Stimulated activated CD4-positive, alpha-beta T cell treated with anti-CD3 and anti-CD28 coated beads, TNF-alpha, amount 100 ng/mL, for 1 hour (primary cell): ENCODE results near the gene HMG20B.
A peak's percentile ranks its signal among the peaks of the same experiment; 100 is the strongest.

Experiments
- DNase-seq, 3 donors: peaks; one replicate each; pipeline ENCODE4 v3.0.0-alpha.2; 2020; ENCODE audit warnings: low read depth in 3 of 3, low spot score in 1 of 3

Gene HMG20B

GRCh38 chr19:3605770-3606169 lies 33.0 kb downstream of the HMG20B start:
- no peak for DNase-seq

DNA sequence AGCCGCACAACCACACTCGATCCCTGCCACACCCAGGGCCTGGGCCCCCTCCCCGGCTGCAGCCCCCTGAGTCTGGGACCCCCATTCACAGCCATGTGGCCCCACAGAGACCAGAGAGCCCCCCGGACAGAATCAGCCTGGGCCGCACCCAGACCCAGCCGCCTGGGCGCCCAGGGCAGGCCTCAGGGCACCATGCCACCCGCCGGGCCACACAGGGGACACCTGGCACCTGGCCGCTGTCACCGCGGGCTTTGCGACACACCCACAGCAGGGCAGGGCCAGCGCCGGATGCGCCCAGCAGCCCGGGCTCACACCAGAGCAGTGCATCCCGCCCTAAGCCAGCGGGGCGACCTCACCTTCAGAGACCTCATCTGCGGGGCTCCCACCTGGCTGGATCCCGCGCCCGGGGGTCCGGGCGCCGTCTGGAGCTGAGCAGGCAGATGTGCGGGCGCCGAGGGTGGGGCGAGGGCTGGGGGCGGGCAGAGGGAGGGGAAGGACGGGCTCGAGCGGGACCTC lies 33.5 kb downstream of the HMG20B start:
- no peak for DNase-seq

- DNase-seq: peak in 1 of 3 donors; percentile 51
Observed at GRCh38 chr19:3606690-3607289, 34.0 kb downstream of the HMG20B start, which contains the start of gene TBXA2R. Gene TBXA2R (minus strand): TSS chr19:3606875. CDS start chr19:3600634, 6,241 bp downstream.

GRCh38 chr19:3607303-3608078 lies 34.7 kb downstream of the HMG20B start:
- DNase-seq: no peak

DNA sequence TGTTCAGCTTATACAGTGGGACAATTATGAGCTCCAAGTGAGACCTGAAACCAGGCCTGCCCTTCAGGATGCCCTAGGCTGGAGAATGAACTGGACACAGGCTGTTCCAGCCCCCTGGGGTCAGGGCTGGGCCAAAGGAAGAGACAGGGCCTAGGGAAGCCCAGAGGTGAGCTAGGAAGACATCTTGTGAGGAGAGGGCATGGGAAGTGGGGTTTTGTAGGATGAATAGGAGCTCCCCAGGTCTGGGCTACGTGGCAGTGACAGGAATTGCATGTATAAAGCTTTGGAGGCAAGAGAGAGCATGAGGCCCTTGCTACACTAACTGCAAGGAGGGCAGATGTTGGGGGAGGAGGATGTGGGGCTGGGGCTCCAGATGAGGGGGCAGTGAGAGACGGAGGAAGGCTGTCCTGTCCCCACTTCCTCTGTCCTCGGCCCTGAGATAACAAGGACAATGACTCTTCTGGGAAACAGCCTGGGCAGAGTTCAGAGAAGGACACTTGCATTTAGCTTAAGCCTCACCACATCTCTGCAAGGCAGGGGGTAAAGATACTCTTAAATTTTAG lies 35.4 kb downstream of the HMG20B start:
- no peak for DNase-seq

DNA sequence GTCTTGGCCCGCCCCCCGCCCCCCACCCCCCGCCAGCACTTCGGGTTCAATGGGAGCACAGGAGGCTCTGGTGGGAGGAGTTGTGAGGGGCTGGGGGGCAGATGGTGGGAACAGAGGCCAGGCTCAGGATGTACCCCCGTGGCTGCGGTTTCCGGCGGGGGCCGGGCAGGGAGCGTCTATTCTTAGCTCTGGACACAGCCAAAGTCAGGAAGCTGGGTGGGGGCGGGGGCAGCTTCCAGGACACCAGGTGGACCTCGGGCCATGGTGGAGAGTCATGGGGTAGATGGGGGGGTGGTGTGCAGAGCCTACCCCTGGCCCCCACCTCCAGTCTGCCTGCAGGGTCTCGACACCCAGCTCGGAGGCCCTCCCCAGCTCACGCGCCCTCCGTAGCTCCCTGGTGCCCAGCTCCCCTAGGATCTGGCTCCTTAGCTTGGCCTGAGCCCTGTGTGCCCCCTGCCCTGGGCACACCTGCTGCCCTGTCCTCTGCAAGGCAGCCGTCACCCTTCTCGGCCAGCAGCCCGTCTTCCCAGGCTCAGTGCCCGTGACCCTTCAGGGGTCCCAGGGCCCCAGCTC lies 36.1 kb downstream of the HMG20B start:
- no peak for DNase-seq

DNA sequence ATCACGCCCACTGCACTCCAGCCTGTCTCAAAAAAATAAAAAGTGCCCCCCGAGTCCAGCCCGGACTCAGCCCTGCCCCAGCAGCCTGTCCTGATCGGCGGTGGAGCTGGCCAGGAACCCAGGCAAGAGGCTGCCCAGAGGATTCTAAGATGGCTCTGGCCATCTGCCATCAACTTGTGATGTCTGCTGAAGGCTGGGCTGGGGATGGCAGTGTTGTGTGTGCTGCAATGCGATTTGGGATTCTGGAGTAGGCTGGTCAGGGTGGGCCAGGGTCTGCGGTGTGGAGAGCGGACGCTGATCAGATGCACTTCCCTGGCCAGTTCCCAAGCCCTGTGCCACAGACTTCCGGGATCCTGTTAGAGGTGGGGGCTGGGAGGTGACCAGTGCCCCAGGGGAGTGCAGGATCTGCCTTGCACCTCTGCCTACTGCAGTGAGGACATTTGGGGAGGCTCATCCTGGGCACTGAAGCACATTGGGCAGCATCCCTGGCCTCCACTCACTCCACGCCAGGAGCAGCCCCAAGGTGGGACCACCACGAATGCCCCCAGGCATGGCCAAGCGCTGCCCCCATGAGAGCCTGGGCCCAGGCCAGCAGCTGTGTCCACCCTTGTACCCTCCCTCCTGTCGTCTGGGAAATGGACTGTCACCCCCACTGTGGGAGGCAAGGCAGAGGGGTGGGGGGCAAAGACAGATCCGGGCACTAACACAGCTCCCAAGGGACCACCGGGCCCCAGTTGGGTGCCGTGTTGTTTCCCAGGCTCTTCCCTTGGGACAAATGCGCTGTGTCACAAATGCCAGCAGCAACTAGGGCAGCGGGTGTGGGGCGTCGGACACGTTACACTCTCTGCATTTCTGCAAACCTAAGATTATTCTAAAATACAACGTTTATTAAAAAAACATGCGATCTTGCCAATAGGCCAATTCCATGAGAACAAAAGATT lies 37.3 kb downstream of the HMG20B start:
- no peak for DNase-seq

DNA sequence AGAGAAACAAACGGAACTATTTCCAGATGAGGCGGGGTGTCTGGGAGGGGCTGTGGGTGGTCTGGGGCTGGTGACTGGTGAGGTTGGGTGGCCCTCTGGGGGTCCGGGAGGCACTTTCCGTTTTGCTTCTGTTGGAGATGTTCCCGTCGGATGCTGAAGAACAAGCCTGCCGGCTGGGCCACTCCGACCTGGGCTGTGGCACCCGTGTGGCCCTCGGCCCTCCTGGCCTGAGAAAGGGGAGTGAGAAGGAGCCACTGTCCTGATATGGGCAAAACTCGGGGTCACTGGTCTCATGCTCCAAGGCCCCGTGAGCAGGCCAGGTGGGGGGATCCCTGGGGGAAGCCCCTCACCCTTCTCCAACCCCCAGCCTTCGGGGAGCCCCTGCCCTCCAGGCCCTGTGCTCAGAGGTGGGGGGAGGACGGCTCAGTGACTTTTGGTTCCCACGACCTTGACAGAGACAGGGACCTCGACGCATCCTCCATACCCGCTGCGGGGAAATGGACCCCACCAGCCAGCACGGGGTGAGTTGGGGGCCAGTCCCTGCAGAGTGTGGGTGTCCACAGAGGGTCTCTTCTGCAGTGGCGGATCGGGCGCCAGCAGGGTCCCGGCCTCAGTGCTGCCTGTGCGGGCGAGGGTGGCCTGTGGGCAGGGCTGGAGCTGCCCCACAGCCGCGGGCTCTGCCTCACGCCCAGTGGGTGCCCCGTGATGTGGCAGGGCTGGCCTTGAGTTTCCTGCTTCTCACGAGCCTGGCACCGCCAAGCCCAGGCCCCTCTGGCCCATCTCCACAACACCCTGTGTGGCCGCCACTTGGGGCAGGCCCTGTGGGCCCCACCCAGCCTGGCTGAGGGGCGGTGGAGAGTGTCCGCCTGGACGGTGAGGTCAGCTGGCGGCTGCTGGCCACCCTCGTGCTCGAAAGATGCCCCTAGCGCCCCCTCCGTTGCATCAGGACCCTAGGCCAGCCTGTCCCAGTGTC lies 38.3 kb downstream of the HMG20B start:
- no peak for DNase-seq

DNA sequence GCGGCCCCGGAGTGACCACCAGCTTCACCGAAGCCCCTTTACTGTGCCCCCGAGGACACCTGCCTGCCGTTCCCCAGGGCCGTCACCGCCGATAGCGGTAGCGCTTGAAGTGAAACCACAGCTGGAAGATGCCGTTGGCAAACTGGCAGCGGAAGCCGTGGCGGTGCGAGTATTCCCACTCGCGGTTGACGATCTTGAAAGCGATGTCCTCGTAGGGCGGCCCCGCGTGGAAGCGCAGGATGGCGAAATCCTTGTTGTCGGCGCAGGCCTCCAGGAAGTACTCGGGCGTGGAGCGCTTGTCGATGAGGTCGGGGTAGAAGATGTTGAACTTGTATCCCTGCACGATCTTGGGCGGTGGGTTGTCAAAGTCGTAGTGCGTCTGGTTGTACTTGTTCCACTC lies 39.1 kb downstream of the HMG20B start:
- DNase-seq: no peak

GRCh38 chr19:3612330-3612729 lies 39.6 kb downstream of the HMG20B start:
- no peak for DNase-seq

DNA sequence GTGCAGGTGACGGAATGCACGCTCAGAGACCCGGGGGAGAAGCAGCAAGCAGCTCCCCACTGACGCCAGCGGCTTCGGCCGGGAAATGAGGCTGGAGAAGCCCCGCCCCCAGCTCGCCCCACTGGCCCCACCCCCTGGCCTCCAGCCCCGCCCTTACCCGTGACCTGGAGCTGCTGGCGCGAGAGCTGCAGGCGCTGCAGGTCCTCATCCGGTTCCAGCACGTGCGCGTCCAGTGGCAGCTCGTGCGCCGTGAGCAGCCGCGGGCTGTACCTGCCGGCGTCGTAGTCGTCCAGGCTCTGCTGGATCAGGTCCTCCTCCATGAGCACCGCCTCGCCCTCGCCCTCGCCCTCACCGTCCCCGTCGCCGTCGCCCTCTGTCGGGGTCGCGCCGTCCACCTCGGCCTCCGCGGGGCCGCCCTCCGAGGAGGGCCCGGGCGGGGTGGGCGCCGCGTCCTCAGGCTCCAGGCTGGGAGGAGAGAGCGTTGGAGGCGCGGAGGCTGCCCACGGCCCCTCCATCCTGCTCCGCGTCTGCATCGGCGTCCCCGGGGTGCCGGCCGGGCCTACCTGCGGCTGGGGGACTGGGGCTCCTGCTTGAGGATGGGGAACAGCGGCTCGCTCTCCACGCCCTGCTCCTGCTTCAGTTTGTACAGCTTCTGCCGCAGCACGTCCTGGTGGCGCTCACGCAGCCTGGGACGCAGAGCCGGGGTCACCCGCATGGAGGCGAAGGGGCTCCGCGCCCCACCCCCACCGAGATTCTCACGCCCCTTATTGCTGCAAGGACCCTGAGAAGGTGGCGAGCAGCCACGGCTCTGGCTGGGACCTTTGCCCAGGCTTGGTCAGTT lies 40.4 kb downstream of the HMG20B start:
- DNase-seq: no peak

DNA sequence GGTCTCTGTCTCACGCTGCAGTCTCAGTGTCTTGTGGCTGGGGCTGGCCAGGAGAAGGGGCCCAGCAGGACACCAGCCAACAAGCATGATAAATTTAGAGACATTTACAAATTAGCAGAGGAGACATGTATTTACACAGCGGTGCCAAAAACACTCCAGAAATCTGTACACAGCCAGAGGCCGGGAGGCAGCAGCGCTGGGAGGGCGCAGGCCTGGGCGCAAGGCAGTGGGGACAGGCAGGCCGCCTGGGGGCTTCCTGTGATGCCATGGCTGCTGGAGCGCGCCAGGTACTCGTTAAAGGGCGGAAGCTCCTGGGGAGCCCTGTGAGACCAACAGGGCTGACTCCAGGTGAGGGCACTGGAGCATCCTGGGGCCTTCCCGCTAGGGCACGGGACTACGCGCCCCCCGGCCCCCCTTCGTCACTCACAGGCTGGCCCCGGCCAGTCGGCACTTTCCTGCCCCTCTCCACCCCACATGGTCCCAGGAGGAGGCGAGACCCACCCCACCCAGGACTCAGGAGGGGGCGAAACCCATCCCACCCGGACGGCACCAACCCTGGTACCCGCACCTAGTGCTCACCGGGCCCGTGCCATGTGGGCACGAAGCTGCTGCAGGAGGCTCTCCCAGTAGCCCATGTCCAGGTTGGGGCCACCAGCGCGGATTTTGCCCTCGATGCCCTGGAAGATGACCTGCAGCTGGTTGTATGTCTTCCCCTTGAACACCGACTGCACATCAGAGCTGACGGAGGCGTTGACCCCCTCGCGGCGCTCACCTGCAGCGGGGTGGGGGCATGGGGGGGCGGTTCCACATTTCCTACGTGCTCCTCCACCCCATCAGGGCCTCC lies 41.3 kb downstream of the HMG20B start:
- no peak for DNase-seq

DNA sequence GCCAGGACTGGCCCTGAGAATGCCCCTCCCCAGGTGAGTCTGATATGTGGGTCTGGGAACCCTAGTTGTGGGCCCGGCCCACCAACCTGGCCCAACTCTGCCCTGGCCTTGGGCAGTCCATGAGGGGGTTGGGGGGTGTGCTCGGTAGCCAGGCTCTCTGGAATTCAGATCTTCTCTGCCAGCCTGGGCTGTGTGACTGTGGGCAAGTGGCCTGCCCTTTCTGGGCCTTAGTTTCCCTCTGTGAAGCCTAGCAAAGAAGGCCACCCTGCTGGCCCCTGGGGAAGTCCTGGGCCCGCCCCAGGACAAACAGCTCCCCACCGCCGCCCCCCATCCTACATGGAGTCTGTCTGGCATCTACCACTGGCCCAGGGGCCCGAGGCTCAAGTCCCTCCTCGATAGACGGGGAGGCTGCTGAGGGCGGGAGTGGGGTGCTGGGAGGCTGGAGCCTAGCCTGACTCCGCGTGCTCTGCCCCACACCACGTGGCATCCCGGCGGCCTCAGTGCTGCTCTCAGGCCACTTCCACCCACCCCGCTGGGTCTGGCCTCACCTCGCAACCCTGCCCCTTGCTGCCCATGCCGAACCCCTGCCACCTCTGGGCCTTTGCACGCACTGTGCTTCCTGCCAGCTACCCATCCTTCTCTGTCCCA lies 42.2 kb downstream of the HMG20B start:
- no peak for DNase-seq

- DNase-seq: no peak
Observed at GRCh38 chr19:3615524-3616135, 42.9 kb downstream of the HMG20B start.

- no peak for DNase-seq
Observed at GRCh38 chr19:3617463-3617862, 44.7 kb downstream of the HMG20B start.

DNA sequence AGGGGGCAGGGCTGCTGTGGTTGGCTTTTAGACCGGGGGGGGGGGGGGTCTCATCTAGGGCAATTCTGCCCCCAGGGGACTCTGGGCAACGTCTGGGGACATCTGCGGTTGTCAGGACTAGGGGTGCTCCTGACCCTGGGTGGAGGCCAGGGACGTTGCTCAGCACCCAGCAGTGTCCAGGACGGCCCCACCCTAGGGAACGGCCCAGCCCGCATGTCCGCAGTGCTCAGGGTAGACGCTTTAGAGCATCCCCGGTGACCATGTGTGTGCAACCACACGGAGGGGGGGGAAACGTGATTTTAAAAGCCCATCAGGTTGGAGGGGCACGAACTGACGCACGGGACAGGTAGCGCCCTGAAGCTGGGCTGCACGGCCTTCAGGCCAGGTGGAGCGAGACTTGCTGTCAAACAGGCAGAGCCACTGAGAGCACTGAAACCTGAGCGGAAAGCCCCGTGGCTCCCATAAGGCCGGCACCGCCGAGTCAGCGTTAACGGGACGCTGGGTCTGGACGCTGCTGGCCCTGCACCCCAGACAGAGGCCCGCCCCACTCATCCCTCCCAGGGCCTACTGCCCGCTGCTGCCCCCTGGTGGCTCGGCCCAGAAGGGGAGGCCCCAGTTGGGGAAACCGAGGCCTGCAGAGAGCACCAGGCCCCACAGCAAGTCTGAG lies 45.5 kb downstream of the HMG20B start:
- peak in 1 of 3 donors; percentile 53 for DNase-seq
